HepG2 (cell line): ENCODE measurements around the gene FAM83G. TPM values are rescaled to one million over a fixed set of nuclear protein-coding genes. Genes with fewer than 3 reads are reported as not detected.

Source experiments
- CBX5 ChIP-seq: sonication (generic); formaldehyde crosslinking; IDR thresholded peaks from 2 replicates; pipeline ENCODE4 v1.4.0; 2020; ENCODE audit warnings: missing genetic modification reagents, borderline replicate concordance
- DPF2 ChIP-seq: sonication (generic); formaldehyde crosslinking; IDR thresholded peaks from 2 replicates; pipeline ENCODE4 v1.4.0; 2020; ENCODE audit warnings: mild to moderate bottlenecking, low read depth, missing genetic modification reagents, borderline replicate concordance
- EP300 ChIP-seq, 3 experiments: sonication (generic) in 1 of 3; formaldehyde crosslinking in 1 of 3; IDR thresholded peaks; 2 replicates each; pipeline versions ENCODE4 v1.5.1 to v1.6.1; 2011 to 2020; ENCODE audit warnings: low read depth in 2 of 3, low read length in 2 of 3, borderline replicate concordance in 1 of 3, improper control_type of control experiment in 1 of 3, mild to moderate bottlenecking in 1 of 3, missing genetic modification reagents in 1 of 3, moderate library complexity in 1 of 3
- ISL2 ChIP-seq: sonication (generic); formaldehyde crosslinking; IDR thresholded peaks from 2 replicates; pipeline ENCODE4 v1.5.0; 2020; ENCODE audit warnings: missing genetic modification reagents
- JDP2 ChIP-seq: sonication (generic); formaldehyde crosslinking; IDR thresholded peaks from 2 replicates; pipeline ENCODE4 v1.8.1; 2022; ENCODE audit warnings: missing genetic modification reagents, borderline replicate concordance
- JUN ChIP-seq: sonication (generic); formaldehyde crosslinking; IDR thresholded peaks from 2 replicates; pipeline ENCODE4 v1.4.0; 2020; ENCODE audit warnings: mild to moderate bottlenecking, missing genetic modification reagents
- KDM3A ChIP-seq: IDR thresholded peaks from 2 replicates; pipeline ENCODE4 v1.6.1; 2018; ENCODE audit warnings: low read depth, missing compliant biosample characterization
- MED13 ChIP-seq: sonication (generic); formaldehyde crosslinking; IDR thresholded peaks from 2 replicates; pipeline ENCODE4 v1.5.0; 2020; ENCODE audit warnings: missing genetic modification reagents
- NFKBIZ ChIP-seq: IDR thresholded peaks from 2 replicates; pipeline ENCODE4 v1.6.1; 2018; ENCODE audit warnings: missing genetic modification reagents, missing compliant biosample characterization
- NR2F6 ChIP-seq, 2 experiments: IDR thresholded peaks; 2 replicates each; pipeline ENCODE4 v1.6.1; 2016; ENCODE audit warnings: antibody characterized with exemption in 1 of 2, mild to moderate bottlenecking in 1 of 2
- SIX1 ChIP-seq: sonication (generic); formaldehyde crosslinking; IDR thresholded peaks from 2 replicates; pipeline ENCODE4 v1.4.0; 2020; ENCODE audit warnings: missing genetic modification reagents, borderline replicate concordance
- TEAD3 ChIP-seq: optimal IDR thresholded peaks from 2 replicates; pipeline ENCODE3; 2016; ENCODE audit warnings: borderline replicate concordance
- ZMYM4 ChIP-seq: sonication (generic); formaldehyde crosslinking; IDR thresholded peaks from 2 replicates; pipeline ENCODE4 v1.8.1; 2023; ENCODE audit warnings: mild to moderate bottlenecking, missing genetic modification reagents
- ZNF207 ChIP-seq: fragments of 450-650 bp; IDR thresholded peaks from 2 replicates; pipeline ENCODE4 v1.6.1; 2016; ENCODE audit warnings: antibody characterized with exemption, borderline replicate concordance
- ZNF260 ChIP-seq: sonication (generic); formaldehyde crosslinking; IDR thresholded peaks from 2 replicates; pipeline ENCODE4 v1.4.0; 2020; ENCODE audit warnings: missing genetic modification reagents, low read depth, mild to moderate bottlenecking, borderline replicate concordance
- ZNF264 ChIP-seq: sonication (generic); formaldehyde crosslinking; IDR thresholded peaks from 2 replicates; pipeline ENCODE4 v1.4.0; 2020; ENCODE audit warnings: missing genetic modification reagents
- ZNF713 ChIP-seq: sonication (generic); formaldehyde crosslinking; IDR thresholded peaks from 2 replicates; pipeline ENCODE4 v1.4.0; 2020; ENCODE audit warnings: mild to moderate bottlenecking, missing genetic modification reagents
- ZNF891 ChIP-seq: sonication (generic); formaldehyde crosslinking; IDR thresholded peaks from 2 replicates; pipeline ENCODE4 v1.5.0; 2020; ENCODE audit warnings: mild to moderate bottlenecking, missing genetic modification reagents
- polyA plus RNA-seq, 8 experiments: library from polyadenylated mRNA; depleted of rRNA in 3 of 8; stranded (reverse) in 7 of 8; unstranded in 1 of 8; fragments of >200 nt; fragmentation: Illumina TruSeq in 4 of 8; extraction: Trizol in 4 of 8; gene quantifications; 2 replicates each; pipeline versions ENCODE4 v1.2.1 to v1.2.3, GENCODE V29; 2011 to 2016; ENCODE audit warnings: low read depth in 4 of 8, missing spikeins in 1 of 8, mixed read lengths in 1 of 8; ENCODE audit not compliant: insufficient read depth in 1 of 8
- total RNA-seq, 5 experiments: library from RNA; depleted of rRNA; stranded (reverse); fragments of >200 nt; fragmentation: Illumina TruSeq; extraction: Trizol; gene quantifications; 2 replicates each; pipeline ENCODE4 v1.2.3, GENCODE V29; 2016; ENCODE audit warnings: low read depth in 1 of 5
- TF ChIP-seq, protein P1 (sequence below): sonication (generic); formaldehyde crosslinking; conservative IDR thresholded peaks from 2 replicates; pipeline ENCODE4 v1.4.0; 2020; ENCODE audit warnings: missing genetic modification reagents
- TF ChIP-seq, protein P2 (sequence below), 2 experiments: fragments of 450-650 bp in 1 of 2; sonication (generic) in 1 of 2; formaldehyde crosslinking; IDR thresholded peaks; 2 replicates each; pipeline versions ENCODE4 v1.5.0 to v1.8.0; 2020 to 2022; ENCODE audit warnings: mild to moderate bottlenecking in 1 of 2, missing genetic modification reagents in 1 of 2
- TF ChIP-seq, protein P3 (sequence below): sonication (generic); formaldehyde crosslinking; IDR thresholded peaks from 2 replicates; pipeline ENCODE4 v1.4.0; 2020; ENCODE audit warnings: mild to moderate bottlenecking, missing genetic modification reagents, borderline replicate concordance

The FAM83G gene
- total and polyA plus RNA-seq, 2 of the 13 experiments (the other 11 are each of a cell fraction or from before 2014, with no cell fraction given), result 13.7 to 18.6 TPM

DNA sequence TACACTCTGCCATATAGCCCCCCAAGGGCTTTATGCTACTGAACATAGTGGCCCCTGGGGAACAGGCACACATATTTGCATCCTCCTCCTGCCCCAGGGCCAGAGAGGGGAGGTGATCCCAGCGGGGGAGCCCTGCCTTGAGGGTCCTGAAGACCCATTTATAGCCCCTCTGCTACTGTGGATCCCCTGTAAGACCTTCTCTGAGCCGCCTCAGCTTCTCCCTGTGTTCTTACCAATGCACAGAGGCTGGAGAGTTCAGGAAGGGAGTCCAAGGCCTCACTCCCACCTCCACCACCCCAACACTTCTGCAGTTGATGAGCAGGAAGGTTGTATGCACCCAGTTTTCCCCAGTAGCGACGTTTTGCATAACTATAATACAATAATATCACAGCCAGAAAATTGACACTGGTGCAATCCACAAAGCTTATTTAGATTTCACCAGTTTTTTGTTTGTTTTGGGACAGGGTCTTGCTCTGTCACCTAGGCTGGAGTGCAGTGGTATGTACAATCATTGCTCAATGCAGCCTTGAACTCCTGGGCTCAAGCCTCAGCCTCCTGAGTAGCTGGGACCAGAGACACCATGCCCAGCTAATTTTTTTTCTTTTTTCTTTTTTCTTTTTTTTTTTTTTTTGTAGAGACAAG lies 1.3 kb upstream of the FAM83G start (continued):
- TF ChIP-seq, protein P1, sequence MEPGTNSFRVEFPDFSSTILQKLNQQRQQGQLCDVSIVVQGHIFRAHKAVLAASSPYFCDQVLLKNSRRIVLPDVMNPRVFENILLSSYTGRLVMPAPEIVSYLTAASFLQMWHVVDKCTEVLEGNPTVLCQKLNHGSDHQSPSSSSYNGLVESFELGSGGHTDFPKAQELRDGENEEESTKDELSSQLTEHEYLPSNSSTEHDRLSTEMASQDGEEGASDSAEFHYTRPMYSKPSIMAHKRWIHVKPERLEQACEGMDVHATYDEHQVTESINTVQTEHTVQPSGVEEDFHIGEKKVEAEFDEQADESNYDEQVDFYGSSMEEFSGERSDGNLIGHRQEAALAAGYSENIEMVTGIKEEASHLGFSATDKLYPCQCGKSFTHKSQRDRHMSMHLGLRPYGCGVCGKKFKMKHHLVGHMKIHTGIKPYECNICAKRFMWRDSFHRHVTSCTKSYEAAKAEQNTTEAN (CRISPR knock-in tag), result 0 out of 2 replicates have a peak, but pooled peaks have one; percentile 32
- TF ChIP-seq ISL2, result peak; percentile 86; the same call in 1 of the 2 replicates
- TF ChIP-seq CBX5 (CRISPR knock-in tag), result 0 out of 2 replicates have a peak, but pooled peaks have one; percentile 37
- TF ChIP-seq, protein P2, sequence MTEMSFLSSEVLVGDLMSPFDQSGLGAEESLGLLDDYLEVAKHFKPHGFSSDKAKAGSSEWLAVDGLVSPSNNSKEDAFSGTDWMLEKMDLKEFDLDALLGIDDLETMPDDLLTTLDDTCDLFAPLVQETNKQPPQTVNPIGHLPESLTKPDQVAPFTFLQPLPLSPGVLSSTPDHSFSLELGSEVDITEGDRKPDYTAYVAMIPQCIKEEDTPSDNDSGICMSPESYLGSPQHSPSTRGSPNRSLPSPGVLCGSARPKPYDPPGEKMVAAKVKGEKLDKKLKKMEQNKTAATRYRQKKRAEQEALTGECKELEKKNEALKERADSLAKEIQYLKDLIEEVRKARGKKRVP (CRISPR knock-in tag; IDR thresholded peaks at IDR 0.05), result peak; percentile 34 to 84; a peak in 2 of 4 replicates
- no peak for TF ChIP-seq ZNF207
- TF ChIP-seq ZNF891 (CRISPR knock-in tag), result 0 out of 2 replicates have a peak, but pooled peaks have one; percentile 16
- TF ChIP-seq DPF2 (CRISPR knock-in tag), result peak; percentile 91
- peak; percentile 64; the same call in 1 of the 2 replicates for TF ChIP-seq SIX1
- TF ChIP-seq ZNF713, result no peak
- TF ChIP-seq ZNF260 (CRISPR knock-in tag), result no peak
- peak; percentile 73; the same call in 1 of the 2 replicates for TF ChIP-seq KDM3A (CRISPR knock-in tag)
- no peak for TF ChIP-seq JUN
- peak; percentile 57 to 90; a peak in 3 of 4 replicates for TF ChIP-seq EP300 (IDR thresholded peaks at IDR 0.05; ENCODE audit: low read depth in 2 of 2, low read length in 2 of 2)
- TF ChIP-seq EP300 (CRISPR knock-in tag; IDR thresholded peaks at IDR 0.05; ENCODE audit: borderline replicate concordance), result peak; percentile 48; the same call in 1 of the 2 replicates
- peak; percentile 94 for TF ChIP-seq TEAD3 (CRISPR knock-in tag)
- TF ChIP-seq ZMYM4 (CRISPR knock-in tag), result peak; percentile 44; the same call in 1 of the 2 replicates
- peak; percentile 85 for TF ChIP-seq NR2F6 (IDR thresholded peaks at IDR 0.05)
- TF ChIP-seq NR2F6 (CRISPR knock-in tag; IDR thresholded peaks at IDR 0.05), result peak; percentile 92
- TF ChIP-seq JDP2 (CRISPR knock-in tag), result no peak
- TF ChIP-seq, protein P3, sequence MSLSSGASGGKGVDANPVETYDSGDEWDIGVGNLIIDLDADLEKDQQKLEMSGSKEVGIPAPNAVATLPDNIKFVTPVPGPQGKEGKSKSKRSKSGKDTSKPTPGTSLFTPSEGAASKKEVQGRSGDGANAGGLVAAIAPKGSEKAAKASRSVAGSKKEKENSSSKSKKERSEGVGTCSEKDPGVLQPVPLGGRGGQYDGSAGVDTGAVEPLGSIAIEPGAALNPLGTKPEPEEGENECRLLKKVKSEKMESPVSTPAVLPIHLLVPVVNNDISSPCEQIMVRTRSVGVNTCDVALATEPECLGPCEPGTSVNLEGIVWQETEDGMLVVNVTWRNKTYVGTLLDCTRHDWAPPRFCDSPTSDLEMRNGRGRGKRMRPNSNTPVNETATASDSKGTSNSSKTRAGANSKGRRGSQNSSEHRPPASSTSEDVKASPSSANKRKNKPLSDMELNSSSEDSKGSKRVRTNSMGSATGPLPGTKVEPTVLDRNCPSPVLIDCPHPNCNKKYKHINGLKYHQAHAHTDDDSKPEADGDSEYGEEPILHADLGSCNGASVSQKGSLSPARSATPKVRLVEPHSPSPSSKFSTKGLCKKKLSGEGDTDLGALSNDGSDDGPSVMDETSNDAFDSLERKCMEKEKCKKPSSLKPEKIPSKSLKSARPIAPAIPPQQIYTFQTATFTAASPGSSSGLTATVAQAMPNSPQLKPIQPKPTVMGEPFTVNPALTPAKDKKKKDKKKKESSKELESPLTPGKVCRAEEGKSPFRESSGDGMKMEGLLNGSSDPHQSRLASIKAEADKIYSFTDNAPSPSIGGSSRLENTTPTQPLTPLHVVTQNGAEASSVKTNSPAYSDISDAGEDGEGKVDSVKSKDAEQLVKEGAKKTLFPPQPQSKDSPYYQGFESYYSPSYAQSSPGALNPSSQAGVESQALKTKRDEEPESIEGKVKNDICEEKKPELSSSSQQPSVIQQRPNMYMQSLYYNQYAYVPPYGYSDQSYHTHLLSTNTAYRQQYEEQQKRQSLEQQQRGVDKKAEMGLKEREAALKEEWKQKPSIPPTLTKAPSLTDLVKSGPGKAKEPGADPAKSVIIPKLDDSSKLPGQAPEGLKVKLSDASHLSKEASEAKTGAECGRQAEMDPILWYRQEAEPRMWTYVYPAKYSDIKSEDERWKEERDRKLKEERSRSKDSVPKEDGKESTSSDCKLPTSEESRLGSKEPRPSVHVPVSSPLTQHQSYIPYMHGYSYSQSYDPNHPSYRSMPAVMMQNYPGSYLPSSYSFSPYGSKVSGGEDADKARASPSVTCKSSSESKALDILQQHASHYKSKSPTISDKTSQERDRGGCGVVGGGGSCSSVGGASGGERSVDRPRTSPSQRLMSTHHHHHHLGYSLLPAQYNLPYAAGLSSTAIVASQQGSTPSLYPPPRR (CRISPR knock-in tag), result peak; percentile 75
- peak; percentile 75; the same call in 1 of the 2 replicates for TF ChIP-seq ZNF264 (CRISPR knock-in tag)
- TF ChIP-seq MED13 (CRISPR knock-in tag), result peak; percentile 62; the same call in 1 of the 2 replicates
- peak; percentile 64; the same call in 1 of the 2 replicates for TF ChIP-seq NFKBIZ (CRISPR knock-in tag)
